ENCODE results near the gene PRR22.

Gene PRR22

GRCh38 chr19:5773276-5773675, 11.3 kb downstream of the PRR22 start:
- H3K4me3 ChIP-seq (ENCODE audit: low read depth, low read length), result no peak overlapping the region
- no peak for TF ChIP-seq CTCF (IDR thresholded peaks at IDR 0.05; ENCODE audit: borderline replicate concordance, insufficient read depth, low read depth, low read length)

- no peak for TF ChIP-seq CTCF (IDR thresholded peaks at IDR 0.05; ENCODE audit: borderline replicate concordance, insufficient read depth, low read depth, low read length)
- no peak overlapping the region for H3K4me3 ChIP-seq (ENCODE audit: low read depth, low read length)
These were observed 12.1 kb downstream of the PRR22 start for GRCh38 chr19:5772416-5772815.

- TF ChIP-seq CTCF (IDR thresholded peaks at IDR 0.05; ENCODE audit: borderline replicate concordance, insufficient read depth, low read depth, low read length), result no peak
These were observed 16.6 kb downstream of the PRR22 start for GRCh38 chr19:5767949-5768348.

GRCh38 chr19:5765220-5765619, 19.3 kb downstream of the PRR22 start:
- no peak for TF ChIP-seq CTCF (IDR thresholded peaks at IDR 0.05; ENCODE audit: borderline replicate concordance, insufficient read depth, low read depth, low read length)
- no peak overlapping the region for H3K4me3 ChIP-seq (ENCODE audit: low read depth, low read length)

More at GRCh38 chr19:5767949-5768348, 16.6 kb downstream of the PRR22 start:
- no peak overlapping the region for H3K4me3 ChIP-seq (ENCODE audit: low read depth, low read length)

- TF ChIP-seq CTCF (IDR thresholded peaks at IDR 0.05; ENCODE audit: borderline replicate concordance, insufficient read depth, low read depth, low read length), result no peak
- no peak overlapping the region for H3K4me3 ChIP-seq (ENCODE audit: low read depth, low read length)
These were observed 21.8 kb downstream of the PRR22 start for GRCh38 chr19:5762608-5763217.

- no peak for TF ChIP-seq CTCF (IDR thresholded peaks at IDR 0.05; ENCODE audit: borderline replicate concordance, insufficient read depth, low read depth, low read length)
- H3K4me3 ChIP-seq (ENCODE audit: low read depth, low read length), result no peak overlapping the region
These were observed 30.8 kb downstream of the PRR22 start for GRCh38 chr19:5753743-5754142.

- no peak for TF ChIP-seq CTCF (IDR thresholded peaks at IDR 0.05; ENCODE audit: borderline replicate concordance, insufficient read depth, low read depth, low read length)
- no peak overlapping the region for H3K4me3 ChIP-seq (ENCODE audit: low read depth, low read length)
These were observed 32.8 kb downstream of the PRR22 start for GRCh38 chr19:5751709-5752108.

All from GM12875 (cell line).